ENCODE data around the gene FAM83G.

FAM83G gene

DNA sequence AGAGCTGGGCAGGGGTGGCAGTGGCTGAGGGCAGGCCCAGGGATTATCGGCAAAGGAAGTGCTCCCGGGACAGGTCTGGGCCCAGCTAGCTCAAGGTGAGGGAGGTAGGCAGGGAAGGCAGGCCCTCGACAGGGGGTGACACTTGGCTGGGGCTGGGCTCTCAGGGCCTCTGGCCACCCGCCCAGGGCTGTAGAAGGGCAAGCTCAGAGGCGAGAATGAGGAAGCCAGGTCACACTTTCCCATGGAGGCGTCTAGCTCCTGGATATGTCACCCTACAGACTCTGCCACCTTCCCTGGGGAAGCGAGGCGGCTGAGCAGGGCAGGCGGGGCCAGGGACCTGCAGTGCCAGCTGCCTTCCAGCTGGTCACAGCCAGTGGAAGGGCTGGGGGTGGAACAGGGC lies 19.1 kb downstream of the FAM83G start:
- no peak for DNase-seq

- DNase-seq = no peak
Observed at GRCh38 chr17:18984273-18985114, 20.1 kb downstream of the FAM83G start.

DNA sequence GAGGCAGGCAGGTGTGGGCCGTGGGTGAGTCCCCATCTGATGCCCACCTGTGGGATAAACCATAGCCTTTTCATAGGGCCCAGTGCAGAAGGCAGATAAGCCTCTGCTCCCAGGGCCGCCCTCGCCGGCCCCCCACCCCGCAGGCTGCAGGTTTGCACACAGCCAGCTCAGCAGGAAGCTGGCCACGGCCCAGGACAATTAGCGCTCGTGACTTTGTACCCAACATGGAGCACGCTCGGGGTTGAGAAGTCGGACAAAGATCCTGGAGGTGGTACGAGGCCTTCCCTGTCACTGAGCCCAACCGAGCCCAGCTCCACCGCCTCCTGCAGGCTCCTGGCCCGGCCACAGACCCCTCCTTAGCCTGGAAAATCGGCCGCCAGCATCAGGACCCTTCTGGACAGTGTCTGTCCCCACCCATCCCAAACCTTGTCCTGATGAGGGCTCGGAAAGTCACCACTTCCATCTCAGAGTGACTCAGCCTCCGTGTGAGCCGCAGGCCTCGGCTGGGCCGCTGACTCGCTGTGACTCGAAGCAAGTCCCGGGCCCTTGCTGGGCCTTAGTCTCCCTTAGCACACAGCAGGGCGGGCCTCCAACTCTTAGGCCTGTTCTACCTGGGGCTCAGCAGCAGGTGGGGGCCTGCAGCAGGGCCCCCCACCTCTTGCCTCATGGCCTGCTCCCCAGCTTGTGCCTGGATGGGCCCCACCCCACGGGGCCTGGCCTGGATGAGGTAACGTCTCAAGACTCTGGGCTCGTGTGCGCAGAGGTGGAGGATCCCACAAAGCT lies 22.7 kb downstream of the FAM83G start:
- no peak for DNase-seq

DNA sequence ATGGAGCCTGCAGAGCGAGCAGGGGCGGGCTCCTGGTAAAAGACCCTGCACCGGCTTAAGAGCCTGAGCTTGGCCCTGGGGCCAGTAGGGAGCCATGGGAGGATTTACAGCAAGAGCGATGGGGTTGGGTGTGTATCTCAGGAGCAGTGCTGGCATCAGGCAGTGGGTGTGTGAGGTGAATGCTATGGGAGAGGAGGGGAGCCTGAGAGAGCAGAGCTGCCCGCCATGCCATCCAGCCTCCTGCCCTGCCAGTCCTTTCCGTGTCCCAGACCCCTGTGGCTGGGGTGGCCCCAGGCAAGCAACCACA lies 23.3 kb downstream of the FAM83G start:
- no peak for DNase-seq

DNA sequence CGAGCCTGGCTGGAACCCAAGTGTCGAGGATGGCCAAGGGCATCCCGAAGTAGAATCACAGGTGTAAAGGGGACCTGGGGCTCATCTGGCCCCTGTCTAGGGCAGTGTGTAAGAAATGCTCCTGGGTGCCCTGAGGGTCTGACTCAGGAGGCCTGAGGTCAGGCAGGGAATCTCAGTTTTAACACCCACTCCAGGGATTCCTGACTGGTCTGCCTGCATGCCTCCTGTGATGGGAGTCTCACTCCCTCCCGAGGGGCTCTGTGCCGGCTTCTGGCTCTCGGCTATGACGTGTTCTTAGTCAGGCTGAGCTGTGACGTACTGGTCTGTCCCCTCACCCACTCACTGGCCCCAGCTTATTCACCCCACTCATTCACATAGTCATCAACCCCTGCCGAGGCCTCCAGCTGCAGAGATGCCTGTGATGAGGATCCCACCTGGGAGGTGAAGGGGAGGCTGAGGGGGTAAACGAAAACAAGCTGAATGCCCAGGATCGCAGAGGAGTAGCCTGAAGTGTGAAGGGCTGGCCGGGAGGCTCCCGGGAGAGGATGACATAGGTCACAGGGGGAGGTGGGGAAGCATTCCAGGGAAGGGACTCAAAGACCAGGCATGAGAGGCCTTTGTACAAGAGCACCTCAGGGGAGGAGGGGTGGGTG lies 23.8 kb downstream of the FAM83G start:
- DNase-seq = no peak

GRCh38 chr17:18978655-18979054 lies 25.9 kb downstream of the FAM83G start:
- DNase-seq = no peak

DNA sequence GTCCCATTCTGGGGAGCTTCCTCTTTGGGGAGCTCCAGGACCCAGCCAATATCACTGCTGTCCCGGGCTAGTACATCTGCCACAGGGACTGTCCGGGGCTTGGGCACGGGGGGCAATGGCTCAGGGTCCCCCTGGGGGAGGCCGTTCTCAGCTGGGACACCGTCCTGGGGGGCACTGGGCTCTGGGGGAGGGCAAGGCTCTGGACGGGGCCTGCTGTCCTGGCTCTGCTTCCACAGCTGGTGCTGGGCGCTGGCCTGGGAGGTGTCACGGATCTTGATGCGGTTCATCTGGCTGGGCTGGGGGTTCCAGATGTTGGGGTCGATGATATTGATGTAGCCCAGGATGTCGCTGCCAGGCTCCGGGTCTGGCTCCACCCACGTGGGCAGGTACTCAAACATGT lies 26.5 kb downstream of the FAM83G start:
- DNase-seq = no peak

DNA sequence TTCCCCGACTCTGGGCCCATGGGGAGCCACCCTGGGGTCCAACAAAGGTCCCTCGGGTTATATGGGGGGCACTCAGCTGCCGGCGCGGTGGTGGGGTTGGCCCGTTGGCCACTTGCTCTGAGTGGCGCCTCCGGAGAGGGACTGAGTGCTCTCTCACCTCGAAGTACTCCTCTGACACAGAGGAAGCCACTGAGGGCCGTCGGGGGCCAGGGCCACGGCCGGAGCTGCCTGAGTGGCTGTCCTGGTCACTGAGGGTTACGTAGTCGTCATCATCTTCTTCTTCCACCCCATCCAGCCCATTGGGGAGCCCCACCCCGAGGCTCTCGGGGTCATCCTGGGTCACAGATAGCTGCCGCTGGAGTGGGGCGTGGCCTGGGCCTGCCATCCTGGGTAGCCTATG lies 26.9 kb downstream of the FAM83G start:
- no peak for DNase-seq

GRCh38 chr17:18977021-18977420 lies 27.5 kb downstream of the FAM83G start:
- DNase-seq = no peak

- DNase-seq = no peak
Observed at GRCh38 chr17:18976201-18976600, 28.4 kb downstream of the FAM83G start.

GRCh38 chr17:18975597-18975996 lies 29.0 kb downstream of the FAM83G start:
- no peak for DNase-seq

- no peak for DNase-seq
Observed at GRCh38 chr17:18974407-18975149, 30.0 kb downstream of the FAM83G start.

DNA sequence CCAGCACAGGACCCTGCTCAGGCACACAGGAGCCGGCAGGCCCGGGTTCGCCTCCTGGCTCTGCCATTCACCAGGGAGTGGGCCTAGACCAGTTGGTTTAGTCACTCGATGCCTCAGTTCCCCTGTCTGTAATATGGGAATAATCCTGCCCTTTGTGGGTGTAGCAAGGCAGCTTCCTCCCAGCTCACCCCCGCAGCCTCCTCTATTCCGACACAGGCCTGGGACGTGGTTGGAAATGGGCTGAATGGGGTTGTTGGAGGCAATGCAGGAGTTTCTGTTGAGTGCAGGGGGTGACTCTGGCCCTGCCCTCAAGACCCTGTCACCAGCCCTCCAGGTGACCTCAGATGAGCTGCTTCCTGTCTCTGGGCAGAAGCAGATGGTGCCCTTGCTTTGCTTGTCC lies 32.8 kb downstream of the FAM83G start:
- no peak for DNase-seq

DNA sequence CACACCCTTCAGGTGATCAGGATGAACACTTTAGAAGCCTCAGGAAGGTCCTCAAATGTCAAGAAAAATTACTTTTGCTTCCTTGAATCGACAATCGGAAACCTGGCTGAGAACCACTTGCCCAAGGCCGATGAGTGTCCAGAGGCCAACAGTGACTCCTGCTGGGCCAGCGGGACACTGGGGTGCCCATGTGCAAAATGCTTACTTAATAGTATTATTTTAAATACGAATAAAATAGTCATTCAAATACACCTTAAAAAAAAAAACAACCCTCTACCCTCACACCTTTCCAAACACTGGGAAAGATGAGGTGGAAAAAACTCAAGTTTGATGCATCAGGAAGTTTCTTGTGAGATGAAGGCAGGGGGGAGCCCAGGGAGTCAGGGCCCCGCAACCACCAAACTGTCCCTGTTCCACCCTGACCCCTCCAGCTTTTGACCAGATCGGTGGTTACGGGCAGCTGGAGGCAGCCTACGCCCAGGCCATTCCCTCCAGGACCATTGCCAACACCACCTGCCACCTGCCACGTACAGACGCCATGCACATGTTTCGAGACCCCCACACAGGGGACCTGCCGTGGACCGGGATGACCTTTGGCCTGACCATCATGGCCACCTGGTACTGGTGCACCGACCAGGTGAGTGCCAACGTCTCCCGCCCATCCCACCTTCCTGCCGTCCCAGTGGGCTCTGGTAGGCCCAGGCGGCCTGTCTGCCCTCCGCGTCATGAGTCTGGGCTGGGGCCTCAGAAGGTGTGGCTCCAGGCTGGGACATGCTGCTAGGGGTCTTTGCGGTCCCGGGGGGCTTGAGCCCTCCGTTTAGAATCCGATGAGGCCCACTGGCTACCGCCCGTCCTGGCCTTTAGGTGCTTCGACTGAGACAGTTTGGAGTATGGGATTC lies 33.7 kb downstream of the FAM83G start:
- DNase-seq = no peak

GRCh38 chr17:18968945-18969887 lies 35.3 kb downstream of the FAM83G start:
- DNase-seq = no peak

DNA sequence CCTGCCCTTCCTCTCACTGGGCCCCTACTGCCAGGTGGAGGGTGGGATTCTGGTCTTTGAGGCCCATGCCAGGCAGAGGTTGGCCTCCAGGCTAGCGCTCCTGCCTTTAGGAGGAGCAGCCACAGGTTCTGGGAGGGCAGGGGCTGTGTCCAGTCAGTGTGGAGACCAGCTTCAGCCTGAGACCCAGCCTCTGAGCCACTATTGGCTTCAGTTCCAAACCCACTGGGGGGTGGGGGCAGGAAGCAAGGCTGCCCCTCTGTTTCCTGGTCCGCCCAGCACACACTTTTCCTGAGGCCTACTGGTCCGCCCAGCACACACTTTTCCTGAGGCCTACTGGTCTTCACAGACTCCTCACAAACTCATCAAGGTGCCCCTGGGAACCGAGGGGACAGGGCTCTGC lies 36.2 kb downstream of the FAM83G start:
- no peak for DNase-seq

DNA sequence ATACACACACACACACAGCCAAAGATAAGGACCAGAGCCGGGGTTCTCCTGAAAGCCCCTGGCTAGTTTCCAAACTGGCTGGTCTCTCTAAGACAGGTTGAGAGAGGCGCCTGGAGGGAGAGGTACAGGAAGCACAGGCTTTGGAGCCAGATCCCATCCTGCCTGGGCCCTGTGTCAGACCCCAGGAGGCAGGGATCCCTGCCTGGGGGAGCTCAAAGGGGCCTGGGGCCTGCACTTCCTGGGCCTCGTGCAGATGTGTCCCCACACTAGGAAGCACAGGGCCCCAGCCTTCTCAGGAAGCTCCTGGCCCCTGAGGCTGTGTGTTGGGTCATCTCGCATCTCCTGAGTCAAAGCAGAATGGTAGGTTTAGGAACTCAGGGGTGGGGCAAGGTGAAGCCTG lies 36.6 kb downstream of the FAM83G start:
- no peak for DNase-seq

DNA sequence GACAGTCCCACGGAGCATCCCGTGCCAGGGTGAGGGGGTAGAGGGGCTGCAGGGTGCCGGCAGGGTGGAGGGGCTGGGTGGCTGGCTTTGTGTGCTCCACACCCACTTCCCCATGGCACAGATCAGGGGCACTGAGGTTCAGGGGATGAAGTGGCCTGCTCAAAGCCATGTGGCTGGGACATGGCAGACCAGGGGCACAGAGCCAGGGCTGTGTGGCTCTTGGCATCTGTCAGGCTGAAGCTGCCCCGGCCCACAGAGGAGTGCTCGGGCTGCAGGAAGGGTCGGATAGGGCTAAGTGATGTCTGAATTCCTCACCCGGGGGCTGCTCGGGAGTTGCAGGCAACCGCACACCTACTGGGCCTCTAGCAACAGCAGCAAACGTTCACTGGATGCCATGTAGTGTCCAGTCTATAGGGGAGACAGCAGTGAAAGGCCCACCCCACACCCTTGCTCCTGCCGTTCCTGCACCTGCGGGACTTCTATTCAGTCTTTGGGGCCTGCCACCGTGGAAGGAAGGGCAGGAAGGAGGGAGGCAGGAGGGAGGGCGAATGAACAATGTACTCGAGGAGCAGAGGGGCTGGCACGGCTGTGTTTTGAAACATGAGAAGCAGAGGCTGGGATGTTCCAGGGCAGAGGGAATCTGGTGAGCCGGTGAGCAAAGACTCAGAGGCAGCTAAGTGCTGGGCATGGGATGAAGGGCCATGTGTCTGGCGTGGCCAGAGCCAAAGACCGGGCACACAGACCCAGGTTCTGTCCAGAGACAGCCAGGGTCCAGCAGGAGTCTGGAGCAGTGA lies 37.5 kb downstream of the FAM83G start:
- DNase-seq = no peak

DNA sequence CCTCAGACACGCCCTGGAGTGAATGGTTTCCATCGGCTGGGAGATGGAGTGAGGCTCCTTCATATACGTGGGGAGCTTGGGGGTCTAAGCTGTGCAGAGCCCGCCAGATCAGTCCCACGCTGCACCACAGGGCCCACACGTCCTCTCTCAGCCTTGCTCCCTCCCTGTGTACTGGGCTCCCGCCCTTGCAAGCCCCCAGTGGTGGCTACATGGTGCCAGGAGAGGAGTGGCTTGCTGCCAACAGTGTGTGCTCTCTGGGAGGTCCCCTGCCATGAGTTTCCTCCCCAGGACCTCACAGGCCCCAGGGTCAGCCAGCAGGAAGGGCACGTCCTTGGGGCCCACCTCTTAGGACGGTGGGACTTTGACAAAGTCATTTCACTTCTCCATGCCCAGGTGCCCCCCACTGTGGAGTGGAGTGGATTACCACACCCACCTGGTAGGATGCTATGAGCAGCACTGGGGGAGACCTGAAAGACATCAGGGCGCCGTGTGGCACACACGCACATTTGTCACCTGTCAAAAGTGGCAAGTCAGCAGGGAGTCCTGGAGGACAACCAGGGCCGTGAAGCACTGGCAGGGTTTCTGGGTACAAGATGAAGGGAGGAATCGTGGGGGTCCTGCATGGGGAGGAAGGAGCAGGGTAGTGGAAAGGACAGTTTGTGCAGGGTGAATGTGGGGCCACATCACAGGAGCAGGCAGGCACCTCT lies 38.9 kb downstream of the FAM83G start:
- no peak for DNase-seq
